Osteocyte (in vitro differentiated cells): ENCODE data around the gene PRDM16. TPM values are rescaled to one million over a fixed set of nuclear protein-coding genes. Genes with fewer than 3 reads are reported as not detected.

Experiments
- DNase-seq: peaks from one replicate; pipeline ENCODE4 v3.0.0; 2021; ENCODE audit warnings: mixed read lengths; ENCODE audit not compliant: unreplicated experiment; ENCODE audit errors: extremely low spot score
- H3K27ac Mint-ChIP-seq: one replicate; pipeline ENCODE4 v1.8.0; 2021; ENCODE audit warnings: mild to moderate bottlenecking, mixed read lengths; ENCODE audit not compliant: unreplicated experiment
- H3K27me3 Mint-ChIP-seq: one replicate; pipeline ENCODE4 v1.8.0; 2021; ENCODE audit warnings: mixed read lengths; ENCODE audit not compliant: unreplicated experiment
- H3K36me3 Mint-ChIP-seq: one replicate; pipeline ENCODE4 v1.8.0; 2021; ENCODE audit warnings: mixed read lengths; ENCODE audit not compliant: unreplicated experiment
- H3K4me1 Mint-ChIP-seq: one replicate; pipeline ENCODE4 v1.8.0; 2021; ENCODE audit warnings: mixed read lengths; ENCODE audit not compliant: unreplicated experiment
- H3K4me3 Mint-ChIP-seq: one replicate; pipeline ENCODE4 v1.8.0; 2021; ENCODE audit warnings: mild to moderate bottlenecking, moderate library complexity, mixed read lengths; ENCODE audit not compliant: unreplicated experiment
- H3K9me3 Mint-ChIP-seq: one replicate; pipeline ENCODE4 v1.8.0; 2021; ENCODE audit warnings: mixed read lengths; ENCODE audit not compliant: unreplicated experiment
- total RNA-seq: library from RNA; stranded (reverse); gene quantifications from 2 replicates; pipeline ENCODE4 v1.2.1, GENCODE V29; 2021
- TF ChIP-seq, protein P1 (sequence below): fragments of 200-600 bp; sonication (generic); IDR thresholded peaks from 2 replicates; pipeline ENCODE4 v1.5.0; 2021; ENCODE audit warnings: antibody characterized with exemption, mild to moderate bottlenecking, moderate library complexity

The PRDM16 gene
- total RNA-seq, 1 donor from 2014 or later = 7.1 TPM

- Mint-ChIP-seq H3K9me3 (no peaks in the 10 kb centered on the region), H3K27me3 (no peaks in the 10 kb centered on the region), H3K4me1 (peaks cover 50% of the 10 kb centered on the region), H3K36me3 (no peaks in the 10 kb centered on the region), H3K27ac (no peak overlapping the region), H3K4me3 (no peak overlapping the region)
- TF ChIP-seq, protein P1, sequence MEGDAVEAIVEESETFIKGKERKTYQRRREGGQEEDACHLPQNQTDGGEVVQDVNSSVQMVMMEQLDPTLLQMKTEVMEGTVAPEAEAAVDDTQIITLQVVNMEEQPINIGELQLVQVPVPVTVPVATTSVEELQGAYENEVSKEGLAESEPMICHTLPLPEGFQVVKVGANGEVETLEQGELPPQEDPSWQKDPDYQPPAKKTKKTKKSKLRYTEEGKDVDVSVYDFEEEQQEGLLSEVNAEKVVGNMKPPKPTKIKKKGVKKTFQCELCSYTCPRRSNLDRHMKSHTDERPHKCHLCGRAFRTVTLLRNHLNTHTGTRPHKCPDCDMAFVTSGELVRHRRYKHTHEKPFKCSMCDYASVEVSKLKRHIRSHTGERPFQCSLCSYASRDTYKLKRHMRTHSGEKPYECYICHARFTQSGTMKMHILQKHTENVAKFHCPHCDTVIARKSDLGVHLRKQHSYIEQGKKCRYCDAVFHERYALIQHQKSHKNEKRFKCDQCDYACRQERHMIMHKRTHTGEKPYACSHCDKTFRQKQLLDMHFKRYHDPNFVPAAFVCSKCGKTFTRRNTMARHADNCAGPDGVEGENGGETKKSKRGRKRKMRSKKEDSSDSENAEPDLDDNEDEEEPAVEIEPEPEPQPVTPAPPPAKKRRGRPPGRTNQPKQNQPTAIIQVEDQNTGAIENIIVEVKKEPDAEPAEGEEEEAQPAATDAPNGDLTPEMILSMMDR = no peak
- no peak for DNase-seq
Measured at GRCh38 chr1:3456449-3456963, 387.5 kb downstream of the PRDM16 start.

DNA sequence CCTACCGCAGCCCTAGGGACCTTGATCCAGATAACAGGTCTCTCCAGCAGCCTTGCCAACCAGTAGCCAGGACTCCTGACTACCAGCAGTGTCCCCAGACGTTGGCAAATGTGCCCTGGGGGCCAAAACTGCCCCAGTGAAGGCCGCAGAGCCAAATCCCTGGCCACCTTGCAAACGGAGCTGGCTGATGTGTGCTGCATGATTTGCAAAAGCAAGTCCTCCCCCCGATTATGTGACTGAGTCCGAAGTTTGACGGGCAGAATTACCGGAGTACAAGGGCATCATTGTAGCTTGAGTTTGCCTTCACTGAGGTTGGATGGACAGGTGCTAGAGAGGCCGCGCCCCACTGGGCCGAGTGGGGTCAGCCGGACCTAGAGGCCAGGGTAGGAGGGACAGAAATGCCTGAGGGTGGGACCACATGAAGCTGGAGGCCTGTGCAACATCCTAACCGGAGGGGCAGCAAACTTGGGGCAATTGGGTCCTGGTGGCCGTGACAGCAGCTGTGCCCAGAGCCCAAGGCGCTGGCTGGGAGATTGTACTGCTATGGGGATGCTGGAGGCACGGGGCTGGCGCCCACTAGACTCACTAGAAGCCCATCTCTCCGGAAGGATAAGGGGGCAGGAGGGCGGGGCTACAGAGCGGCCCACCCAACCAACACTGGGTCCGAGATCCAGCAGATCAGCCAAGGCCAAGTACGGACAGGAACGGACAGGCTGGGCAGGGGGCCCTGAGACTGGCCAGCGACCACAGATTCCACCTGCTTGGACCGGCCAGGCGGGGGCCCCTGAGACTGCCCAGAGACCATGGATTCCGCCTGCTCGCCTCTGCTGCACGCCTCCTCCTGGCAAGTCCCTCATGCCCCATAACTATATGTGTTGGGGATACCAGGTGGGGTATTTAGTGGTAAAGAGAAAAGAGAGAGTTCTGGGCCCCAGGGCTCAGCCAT is 388.2 kb downstream of the PRDM16 start:
- Mint-ChIP-seq H3K9me3 (no peaks in the 10 kb centered on the region), H3K27ac (no peak overlapping the region), H3K27me3 (no peaks in the 10 kb centered on the region), H3K36me3 (no peaks in the 10 kb centered on the region), H3K4me3 (no peak overlapping the region), H3K4me1 (peaks cover 56% of the 10 kb centered on the region)
- TF ChIP-seq, protein P1 = no peak
- DNase-seq = no peak

GRCh38 chr1:3457910-3458883 is 389.2 kb downstream of the PRDM16 start:
- H3K4me3 Mint-ChIP-seq = no peak overlapping the region
- no peaks in the 10 kb centered on the region for H3K9me3 Mint-ChIP-seq
- TF ChIP-seq, protein P1 = no peak
- H3K4me1 Mint-ChIP-seq = peaks cover 55% of the 10 kb centered on the region
- DNase-seq = no peak
- H3K36me3 Mint-ChIP-seq = no peaks in the 10 kb centered on the region
- no peaks in the 10 kb centered on the region for H3K27me3 Mint-ChIP-seq
- H3K27ac Mint-ChIP-seq = peak overlapping the region; percentile 93

DNA sequence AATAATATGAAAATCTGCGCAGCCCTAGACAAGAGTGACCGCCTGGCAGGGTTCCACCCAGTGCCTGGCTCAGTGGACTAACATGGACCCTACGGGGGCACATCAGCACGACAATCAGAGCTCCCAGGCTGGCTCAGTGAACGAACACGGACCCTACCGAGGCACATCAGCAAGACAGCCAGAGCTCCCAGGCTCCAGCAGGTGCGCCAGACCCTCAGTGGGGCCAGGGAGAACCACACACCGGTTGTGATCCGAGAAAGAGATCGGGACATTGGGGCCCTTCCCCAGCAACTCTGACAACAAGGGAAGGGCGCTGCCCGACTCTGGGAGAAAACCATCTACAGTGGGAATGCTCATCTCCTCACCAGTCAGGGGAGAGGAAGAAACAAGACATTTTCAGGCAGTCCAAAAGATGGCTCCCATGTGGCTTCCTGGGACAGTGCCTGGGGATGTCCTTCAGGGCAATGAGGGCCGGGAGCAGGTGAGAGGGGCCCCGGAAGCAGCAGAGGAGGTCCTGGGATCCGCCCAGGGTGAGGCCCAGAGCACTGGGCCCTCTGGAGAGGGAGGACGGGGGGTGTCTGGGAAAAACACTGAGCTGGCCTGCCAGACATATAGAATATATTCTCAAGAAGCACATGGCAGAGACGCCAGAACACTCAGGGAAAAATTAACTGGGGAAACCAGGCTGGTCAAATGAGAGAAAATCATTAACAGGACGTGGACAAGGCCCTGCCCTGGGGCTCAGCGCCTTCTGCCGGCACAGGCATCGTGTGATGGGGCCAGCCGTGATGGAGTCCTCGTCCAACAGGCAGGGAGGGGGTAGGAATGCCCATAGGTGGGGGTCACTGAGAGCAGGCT is 390.3 kb downstream of the PRDM16 start:
- Mint-ChIP-seq H3K36me3 (no peaks in the 10 kb centered on the region), H3K27ac (peak overlapping the region; percentile 93), H3K9me3 (no peaks in the 10 kb centered on the region), H3K4me1 (peaks cover 51% of the 10 kb centered on the region), H3K4me3 (no peak overlapping the region), H3K27me3 (no peaks in the 10 kb centered on the region)
- DNase-seq = no peak
- TF ChIP-seq, protein P1 = no peak
